Body of pancreas (tissue), 4 donors: ENCODE data around the gene SEMA7A. TPM values are rescaled to one million over a fixed set of nuclear protein-coding genes. Genes with fewer than 3 reads are reported as not detected.

Source experiments
- ATAC-seq: fragments of 150-250 bp; one replicate; pipeline ENCODE4 v1.9.1; 2016
- DNase-seq, 4 donors: peaks; one replicate each; pipeline ENCODE4 v3.0.0-alpha.2; 2019
- H3K27ac ChIP-seq, 4 donors: fragments of 200-600 bp; sonication (generic); 1 replicate in 3 of 4; 2 replicates in 1 of 4; pipeline versions ENCODE4 v1.5.1 to v1.6.1; 2016 to 2019; ENCODE audit warnings: mild to moderate bottlenecking in 1 of 4, mixed read lengths in 1 of 4, moderate library complexity in 1 of 4
- H3K27me3 ChIP-seq, 2 donors: fragments of 200-600 bp; sonication (generic); one replicate each; pipeline ENCODE4 v1.6.0; 2016; ENCODE audit warnings: mild to moderate bottlenecking in 1 of 2
- H3K36me3 ChIP-seq, 2 donors: fragments of 200-600 bp; sonication (generic); replicated peaks in 1 of 2; 2 replicates each; pipeline ENCODE4 v1.5.1; 2016; ENCODE audit warnings: low read depth in 2 of 2; ENCODE audit not compliant: insufficient read depth in 1 of 2
- H3K4me1 ChIP-seq: fragments of 200-600 bp; sonication (generic); one replicate; pipeline ENCODE4 v1.6.0; 2016
- H3K4me3 ChIP-seq, 2 donors: fragments of 200-600 bp; sonication (generic); 1 replicate in 1 of 2; 2 replicates in 1 of 2; pipeline ENCODE4 v1.5.1; 2016 to 2019
- H3K9me3 ChIP-seq, 3 donors: fragments of 200-600 bp; sonication (generic); 1 replicate in 2 of 3; 2 replicates in 1 of 3; pipeline ENCODE4 v1.5.1; 2016
- CTCF ChIP-seq, 7 experiments: fragments of 450-650 bp in 4 of 7; fragments of 200-600 bp in 3 of 7; sonication (generic) in 3 of 7; IDR thresholded peaks; one replicate each; pipeline ENCODE4 v1.5.1; 2016 to 2019; ENCODE audit warnings: antibody characterized with exemption in 7 of 7
- POLR2A ChIP-seq, 3 donors: fragments of 450-650 bp; IDR thresholded peaks; one replicate each; pipeline ENCODE4 v1.6.1; 2016; ENCODE audit warnings: antibody characterized with exemption in 3 of 3, mild to moderate bottlenecking in 2 of 3
- WGBS, 2 donors: methylation state at CpG; one replicate each; pipeline ENCODE4 v1.1.5; 2017; 5-methylcytosine and 5-hydroxymethylcytosine counted together
- intact Hi-C: fragments of 100-400 bp; cut with DNase I; formaldehyde crosslinking; loops from one replicate; pipeline ENCODE4 v1.15.1; 2023
- total RNA-seq, 2 donors: library from RNA; depleted of rRNA; stranded (reverse); fragments of >200 nt; gene quantifications; one replicate each; pipeline ENCODE4 v1.1.0, GENCODE V29; 2016

The SEMA7A gene
- total RNA-seq, 2 donors from 2014 or later = 0.33 to 0.52 TPM

DNA sequence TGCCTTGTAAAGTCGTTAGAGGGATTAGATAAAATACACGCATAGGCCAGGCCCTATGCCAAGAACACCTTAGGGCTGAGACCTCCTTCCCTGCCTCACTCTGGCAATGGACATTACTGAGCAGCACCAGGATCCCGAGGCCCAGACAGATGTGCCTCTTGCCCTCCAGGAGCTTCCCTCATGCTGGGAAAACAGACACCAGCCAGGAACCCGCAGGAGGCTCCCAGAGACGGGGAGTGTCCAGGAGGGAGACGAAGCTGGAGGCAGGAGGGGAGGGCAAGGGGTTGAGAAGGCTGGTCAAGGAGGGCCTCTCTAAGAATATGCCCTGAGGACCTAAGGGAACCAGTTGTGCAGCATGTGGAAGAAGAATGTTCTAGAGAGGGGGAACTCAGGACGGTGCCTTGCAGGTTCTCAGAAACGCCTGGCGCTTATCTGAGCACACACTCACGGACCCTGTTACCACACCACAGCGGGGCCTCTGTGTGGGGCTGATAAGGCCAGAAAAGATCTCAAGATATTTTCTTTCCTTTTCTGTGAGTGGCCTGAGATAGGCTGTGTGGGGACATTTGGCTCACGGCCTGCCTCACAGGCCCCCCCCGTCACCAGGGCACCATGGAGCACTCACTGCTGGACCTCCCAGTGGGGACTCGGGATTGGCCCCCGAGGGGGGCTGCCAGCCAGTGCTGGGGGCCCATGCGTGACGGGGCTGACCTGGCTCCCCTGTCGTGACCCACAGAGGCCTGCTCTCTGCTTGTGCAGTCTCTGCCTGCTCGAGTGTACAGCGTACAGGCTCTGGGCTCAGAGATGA is 44.3 kb downstream of the SEMA7A start:
- no peak for DNase-seq
- Histone ChIP-seq H3K4me3 (no peak overlapping the region), H3K27ac (no peak overlapping the region)

DNA sequence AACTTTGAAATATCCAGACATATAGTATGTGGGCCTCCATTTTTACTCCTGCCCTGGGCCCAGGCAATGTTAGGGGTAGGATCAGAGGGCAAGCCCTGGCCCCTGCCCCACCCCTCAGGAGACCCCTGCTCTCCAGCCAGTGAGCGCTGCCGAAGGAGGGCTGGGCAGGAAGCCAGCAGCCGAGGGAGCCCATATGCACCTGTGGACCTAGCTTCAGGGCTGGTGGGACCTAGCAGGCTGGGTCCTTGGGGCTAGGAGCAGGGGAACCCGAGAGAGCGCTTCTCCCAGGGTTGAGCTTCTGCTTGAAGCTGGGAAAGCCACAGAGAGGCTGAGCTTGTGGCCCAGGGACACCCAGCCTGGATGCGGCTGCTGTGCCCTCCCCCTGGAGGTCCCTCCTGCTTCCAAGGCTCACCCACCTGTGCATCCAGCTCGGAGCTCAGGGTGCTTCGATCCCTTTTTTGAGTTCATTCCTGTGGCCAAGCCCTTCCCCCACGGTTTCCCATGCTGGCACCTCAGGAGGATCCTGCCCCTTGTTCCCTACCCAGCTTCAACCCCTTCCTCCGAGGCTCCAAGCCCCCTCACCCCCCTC is 45.3 kb downstream of the SEMA7A start:
- no peak overlapping the region for H3K27ac ChIP-seq
- WGBS, 2 donors = 56 to 70% methylated on average over 9 to 10 of the region's 10 CpGs
- no peak for DNase-seq

More for the DNA sequence above, 44.3 kb downstream of the SEMA7A start:
- H3K27me3 ChIP-seq = no peaks in the 10 kb centered on the region
- no peaks in the 10 kb centered on the region for H3K4me1 ChIP-seq
- intact Hi-C loops = loop anchor here (10.0 kb wide), 1 partner anchor 375 kb away; no protein-coding TSS in a partner anchor
- 47 to 52% methylated on average over 16 to 19 of the region's 20 CpGs for WGBS, 2 donors
- H3K9me3 ChIP-seq = no peaks in the 10 kb centered on the region
- TF ChIP-seq CTCF (IDR thresholded peaks at IDR 0.05) = no peak
- no peak for TF ChIP-seq POLR2A (IDR thresholded peaks at IDR 0.05)
- no peak for ATAC-seq
- H3K36me3 ChIP-seq = no peaks in the 10 kb centered on the region

DNA sequence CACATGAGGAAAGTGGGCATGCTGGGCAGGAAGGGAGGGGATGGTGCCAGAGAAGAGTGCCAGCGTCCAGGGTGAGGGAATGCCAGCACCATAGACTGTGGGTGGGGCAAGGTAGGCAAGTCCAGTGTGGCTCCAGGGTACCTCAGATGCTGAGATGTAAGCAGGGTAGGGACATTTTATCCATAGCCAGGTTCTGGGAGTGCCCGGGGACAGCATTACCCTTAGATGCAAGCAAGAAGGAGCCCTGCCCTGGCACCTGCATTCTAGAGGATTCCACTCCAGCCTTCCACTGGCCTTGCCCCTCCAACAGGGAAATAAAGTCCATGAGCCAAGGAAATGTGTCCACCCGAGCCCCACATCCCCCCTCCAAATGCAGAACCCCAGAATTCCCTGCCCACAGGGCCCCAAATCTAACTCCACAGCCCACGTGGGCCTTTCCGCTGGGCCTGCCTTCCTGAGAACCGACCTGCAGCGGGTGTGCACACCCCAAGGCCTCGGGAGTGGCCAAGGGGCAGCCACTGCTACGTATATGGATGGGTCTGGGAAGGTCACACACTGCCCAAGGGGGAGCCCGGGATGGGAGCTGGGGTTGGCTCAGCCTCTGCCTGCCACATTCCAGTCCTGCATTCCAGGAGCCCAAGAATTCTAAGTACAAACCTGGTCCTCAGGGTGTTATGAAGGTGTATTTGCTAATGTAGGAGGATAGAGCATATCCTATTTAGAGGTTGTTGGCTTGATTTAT is 46.0 kb downstream of the SEMA7A start:
- no peaks in the 10 kb centered on the region for H3K36me3 ChIP-seq
- WGBS, 2 donors = 68 to 80% methylated on average over 2 to 10 of the region's 10 CpGs
- H3K4me3 ChIP-seq = no peak overlapping the region
- intact Hi-C loops = loop anchor here (10.0 kb wide), 1 partner anchor 377 kb away; no protein-coding TSS in a partner anchor
- DNase-seq (no peak), ATAC-seq (no peak)
- H3K27me3 ChIP-seq = no peaks in the 10 kb centered on the region
- H3K9me3 ChIP-seq = no peaks in the 10 kb centered on the region
- no peaks in the 10 kb centered on the region for H3K4me1 ChIP-seq
- H3K27ac ChIP-seq = no peak overlapping the region
- TF ChIP-seq CTCF (IDR thresholded peaks at IDR 0.05) = no peak
- TF ChIP-seq POLR2A (IDR thresholded peaks at IDR 0.05) = no peak

More for the DNA sequence above, 45.3 kb downstream of the SEMA7A start:
- no peak for TF ChIP-seq CTCF (IDR thresholded peaks at IDR 0.05)
- no peak for TF ChIP-seq POLR2A (IDR thresholded peaks at IDR 0.05)
- no peak for ATAC-seq
- intact Hi-C loops = loop anchor here (10.0 kb wide), 1 partner anchor 376 kb away; no protein-coding TSS in a partner anchor
- H3K4me3 ChIP-seq = no peak overlapping the region
- no peaks in the 10 kb centered on the region for H3K36me3 ChIP-seq
- no peaks in the 10 kb centered on the region for H3K9me3 ChIP-seq
- H3K4me1 ChIP-seq = no peaks in the 10 kb centered on the region
- H3K27me3 ChIP-seq = no peaks in the 10 kb centered on the region

GRCh38 chr15:74387141-74387541 is 46.6 kb downstream of the SEMA7A start:
- no peak overlapping the region for H3K27ac ChIP-seq
- no peaks in the 10 kb centered on the region for H3K4me1 ChIP-seq
- intact Hi-C loops = loop anchor here (10.0 kb wide), 1 partner anchor 378 kb away; no protein-coding TSS in a partner anchor

More at GRCh38 chr15:74387141-74387541, 46.6 kb downstream of the SEMA7A start:
- no peak for DNase-seq
- Histone ChIP-seq H3K4me3 (no peak overlapping the region), H3K9me3 (no peaks in the 10 kb centered on the region), H3K27me3 (no peaks in the 10 kb centered on the region), H3K36me3 (no peaks in the 10 kb centered on the region)
- ATAC-seq = no peak
- TF ChIP-seq POLR2A (IDR thresholded peaks at IDR 0.05) (no peak), CTCF (IDR thresholded peaks at IDR 0.05) (no peak)
- WGBS, 2 donors = 43 to 82% methylated on average over 2 to 13 of the region's 13 CpGs
